ENCODE measurements around the gene DOK6.

DOK6 gene

DNA sequence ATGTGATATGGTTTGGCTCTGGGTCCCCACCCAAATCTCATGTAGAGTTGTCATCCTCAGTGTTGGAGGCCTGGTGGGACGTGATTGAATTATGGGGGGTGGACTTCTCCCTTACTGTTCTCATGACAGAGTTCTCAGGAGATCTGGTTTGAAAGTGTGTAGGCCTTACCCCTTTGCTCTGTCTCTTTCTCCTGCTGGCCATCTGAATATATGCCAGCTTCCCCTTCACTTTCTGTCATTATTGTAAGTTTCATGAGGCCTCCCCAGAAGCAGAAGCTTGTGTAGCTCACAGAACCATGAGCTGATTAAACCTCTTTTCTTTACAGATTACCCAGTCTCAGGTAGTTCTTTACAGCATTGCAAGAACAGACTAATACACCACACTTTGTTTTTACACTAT lies 222.3 kb downstream of the DOK6 start:
- DNase-seq (ENCODE audit: insufficient read length, low spot score) (no peak), FAIRE-seq (no peak)
- no peak for TF ChIP-seq TAF1 (IDR thresholded peaks at IDR 0.05; ENCODE audit: low read depth, low read length)

DNA sequence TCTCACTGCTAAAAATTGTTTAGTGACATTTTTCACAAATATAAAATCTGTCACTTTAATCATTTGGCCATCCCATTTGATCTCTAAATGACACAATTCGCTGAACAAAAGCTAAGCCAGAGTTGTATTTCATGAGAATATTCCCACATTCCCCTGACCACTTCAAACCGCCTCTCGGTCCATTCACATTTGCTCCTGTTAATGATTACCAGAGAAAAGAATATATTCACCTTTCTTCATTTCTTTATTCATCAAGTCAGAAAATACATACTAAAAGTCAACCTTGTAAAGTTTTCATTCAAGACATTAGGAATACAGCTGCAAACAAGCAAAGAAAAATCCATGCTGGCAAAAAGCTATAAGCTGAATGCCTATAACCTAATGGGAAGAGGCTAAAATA lies 225.5 kb downstream of the DOK6 start:
- no peak for FAIRE-seq
- no peak for TF ChIP-seq POLR2A (IDR thresholded peaks at IDR 0.05; ENCODE audit: low read depth, low read length)
- TF ChIP-seq PAX5 (IDR thresholded peaks at IDR 0.05; ENCODE audit: insufficient read depth, low read length, severe bottlenecking): no peak
- no peak for TF ChIP-seq TAF1 (IDR thresholded peaks at IDR 0.05; ENCODE audit: low read depth, low read length)
- no peak for TF ChIP-seq POLR2AphosphoS5 (IDR thresholded peaks at IDR 0.05; ENCODE audit: low read depth, low read length)
- TF ChIP-seq POU2F2 (IDR thresholded peaks at IDR 0.05; ENCODE audit: low read depth, low read length): no peak
- TF ChIP-seq SPI1 (IDR thresholded peaks at IDR 0.05; ENCODE audit: low read depth, low read length): no peak
- DNase-seq (ENCODE audit: insufficient read length, low spot score): no peak

DNA sequence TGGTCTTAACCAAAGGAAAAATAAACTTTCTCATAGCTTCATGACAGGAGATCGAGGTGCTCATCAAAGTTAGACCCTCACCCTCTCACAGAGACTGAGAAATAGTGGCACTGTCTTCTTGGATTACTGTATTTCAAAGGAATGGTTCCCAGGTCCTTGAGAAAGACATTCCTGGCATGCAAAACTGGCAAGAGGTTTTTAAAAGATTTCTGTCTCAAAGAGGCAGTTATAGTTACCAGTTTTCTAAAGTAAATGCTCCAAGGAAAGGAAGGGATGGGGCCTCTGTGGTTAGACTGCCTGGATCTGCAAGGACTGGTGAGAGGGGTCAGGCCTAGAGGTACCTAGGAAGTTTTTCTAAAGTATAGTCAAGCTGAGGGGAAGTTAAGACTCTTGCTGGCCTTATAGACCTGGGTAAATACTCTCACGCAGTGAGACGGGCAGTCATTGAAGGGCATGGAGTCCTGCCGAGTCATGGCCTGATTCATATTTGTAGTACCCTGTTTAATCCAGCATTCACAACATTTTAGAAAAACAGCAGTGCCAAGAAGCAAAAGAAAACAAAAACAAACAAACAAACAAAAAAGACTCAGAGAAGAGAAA lies 226.1 kb downstream of the DOK6 start:
- TF ChIP-seq POLR2A (IDR thresholded peaks at IDR 0.05; ENCODE audit: low read depth, low read length) (no peak), POU2F2 (IDR thresholded peaks at IDR 0.05; ENCODE audit: low read depth, low read length) (no peak), SPI1 (IDR thresholded peaks at IDR 0.05; ENCODE audit: low read depth, low read length) (no peak), POLR2AphosphoS5 (IDR thresholded peaks at IDR 0.05; ENCODE audit: low read depth, low read length) (no peak), TAF1 (IDR thresholded peaks at IDR 0.05; ENCODE audit: low read depth, low read length) (no peak), PAX5 (IDR thresholded peaks at IDR 0.05; ENCODE audit: insufficient read depth, low read length, severe bottlenecking) (no peak)
- no peak for DNase-seq (ENCODE audit: insufficient read length, low spot score)
- FAIRE-seq: no peak

DNA sequence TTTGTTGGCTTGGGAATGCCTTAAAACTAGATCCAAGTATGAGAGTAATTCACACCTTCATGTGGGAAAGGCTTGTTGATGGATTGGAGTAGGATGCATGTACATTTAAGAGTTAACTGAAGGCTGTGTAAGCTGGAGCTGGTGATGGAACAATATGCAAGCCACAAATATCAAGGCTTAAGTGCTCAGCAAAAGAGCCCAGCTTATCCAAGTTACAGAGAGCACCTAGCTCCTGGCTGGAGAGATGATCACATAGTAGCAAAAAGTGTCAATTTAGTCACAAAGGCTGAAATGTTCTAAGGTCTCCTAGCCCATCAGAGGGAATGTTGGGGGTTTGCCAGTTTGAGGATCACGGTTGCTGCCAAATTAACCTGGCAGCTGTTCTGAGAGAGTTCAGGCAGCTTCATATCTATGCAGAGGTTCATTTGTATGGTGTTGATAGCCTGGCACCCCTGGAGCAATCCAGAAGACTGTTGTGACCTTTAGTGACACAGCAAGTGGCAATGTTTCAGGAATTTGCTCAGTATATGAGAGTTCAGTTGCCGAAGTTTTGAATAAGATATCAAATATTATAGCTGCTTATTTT lies 228.2 kb downstream of the DOK6 start:
- DNase-seq (ENCODE audit: insufficient read length, low spot score) (no peak), FAIRE-seq (no peak)
- TF ChIP-seq SPI1 (IDR thresholded peaks at IDR 0.05; ENCODE audit: low read depth, low read length): no peak
- TF ChIP-seq POLR2A (IDR thresholded peaks at IDR 0.05; ENCODE audit: low read depth, low read length): no peak
- no peak for TF ChIP-seq POU2F2 (IDR thresholded peaks at IDR 0.05; ENCODE audit: low read depth, low read length)
- TF ChIP-seq PAX5 (IDR thresholded peaks at IDR 0.05; ENCODE audit: insufficient read depth, low read length, severe bottlenecking): no peak
- no peak for TF ChIP-seq POLR2AphosphoS5 (IDR thresholded peaks at IDR 0.05; ENCODE audit: low read depth, low read length)
- no peak for TF ChIP-seq TAF1 (IDR thresholded peaks at IDR 0.05; ENCODE audit: low read depth, low read length)

DNA sequence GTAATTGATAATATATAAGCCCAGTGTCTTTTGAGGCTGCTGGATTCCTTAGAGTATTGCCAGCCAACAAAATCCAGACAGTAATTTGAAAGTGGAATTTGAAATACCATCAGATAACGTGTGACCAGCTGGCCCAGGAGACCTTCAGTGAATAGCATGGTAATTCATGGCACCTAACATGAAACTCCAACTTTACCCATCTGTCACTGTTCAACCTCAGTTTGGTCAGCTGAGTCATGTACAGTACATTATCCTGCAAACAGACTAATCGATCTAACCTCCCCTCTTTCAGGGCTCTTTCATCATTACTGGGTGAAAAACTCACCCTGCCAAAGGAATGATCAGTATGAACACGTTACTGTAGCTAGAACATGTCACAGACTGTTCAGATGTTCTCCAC lies 230.6 kb downstream of the DOK6 start:
- no peak for TF ChIP-seq POLR2A (IDR thresholded peaks at IDR 0.05; ENCODE audit: low read depth, low read length)
- TF ChIP-seq POU2F2 (IDR thresholded peaks at IDR 0.05; ENCODE audit: low read depth, low read length): no peak
- no peak for TF ChIP-seq SPI1 (IDR thresholded peaks at IDR 0.05; ENCODE audit: low read depth, low read length)
- TF ChIP-seq TAF1 (IDR thresholded peaks at IDR 0.05; ENCODE audit: low read depth, low read length): no peak
- TF ChIP-seq POLR2AphosphoS5 (IDR thresholded peaks at IDR 0.05; ENCODE audit: low read depth, low read length): no peak
- TF ChIP-seq PAX5 (IDR thresholded peaks at IDR 0.05; ENCODE audit: insufficient read depth, low read length, severe bottlenecking): no peak
- peak; percentile 65 for FAIRE-seq
- no peak for DNase-seq (ENCODE audit: insufficient read length, low spot score)

- no peak for TF ChIP-seq TAF1 (IDR thresholded peaks at IDR 0.05; ENCODE audit: low read depth, low read length)
- no peak for TF ChIP-seq POU2F2 (IDR thresholded peaks at IDR 0.05; ENCODE audit: low read depth, low read length)
- no peak for TF ChIP-seq POLR2A (IDR thresholded peaks at IDR 0.05; ENCODE audit: low read depth, low read length)
- TF ChIP-seq SPI1 (IDR thresholded peaks at IDR 0.05; ENCODE audit: low read depth, low read length): no peak
- TF ChIP-seq POLR2AphosphoS5 (IDR thresholded peaks at IDR 0.05; ENCODE audit: low read depth, low read length): no peak
- no peak for TF ChIP-seq PAX5 (IDR thresholded peaks at IDR 0.05; ENCODE audit: insufficient read depth, low read length, severe bottlenecking)
- DNase-seq (ENCODE audit: insufficient read length, low spot score): no peak
- no peak for FAIRE-seq
Measured at GRCh38 chr18:69635482-69635881, 234.8 kb downstream of the DOK6 start.

- TF ChIP-seq TAF1 (IDR thresholded peaks at IDR 0.05; ENCODE audit: low read depth, low read length) (no peak), SPI1 (IDR thresholded peaks at IDR 0.05; ENCODE audit: low read depth, low read length) (no peak), PAX5 (IDR thresholded peaks at IDR 0.05; ENCODE audit: insufficient read depth, low read length, severe bottlenecking) (no peak), POLR2A (IDR thresholded peaks at IDR 0.05; ENCODE audit: low read depth, low read length) (no peak), POLR2AphosphoS5 (IDR thresholded peaks at IDR 0.05; ENCODE audit: low read depth, low read length) (no peak), POU2F2 (IDR thresholded peaks at IDR 0.05; ENCODE audit: low read depth, low read length) (no peak)
- no peak for DNase-seq (ENCODE audit: insufficient read length, low spot score)
Measured at GRCh38 chr18:69636529-69637301, 236.0 kb downstream of the DOK6 start.

GRCh38 chr18:69638056-69638455 lies 237.4 kb downstream of the DOK6 start:
- FAIRE-seq: no peak
- TF ChIP-seq POU2F2 (IDR thresholded peaks at IDR 0.05; ENCODE audit: low read depth, low read length) (no peak), SPI1 (IDR thresholded peaks at IDR 0.05; ENCODE audit: low read depth, low read length) (no peak), POLR2A (IDR thresholded peaks at IDR 0.05; ENCODE audit: low read depth, low read length) (no peak), TAF1 (IDR thresholded peaks at IDR 0.05; ENCODE audit: low read depth, low read length) (no peak)
- no peak for DNase-seq (ENCODE audit: insufficient read length, low spot score)

More at GRCh38 chr18:69636529-69637301, 236.0 kb downstream of the DOK6 start:
- FAIRE-seq: no peak

DNA sequence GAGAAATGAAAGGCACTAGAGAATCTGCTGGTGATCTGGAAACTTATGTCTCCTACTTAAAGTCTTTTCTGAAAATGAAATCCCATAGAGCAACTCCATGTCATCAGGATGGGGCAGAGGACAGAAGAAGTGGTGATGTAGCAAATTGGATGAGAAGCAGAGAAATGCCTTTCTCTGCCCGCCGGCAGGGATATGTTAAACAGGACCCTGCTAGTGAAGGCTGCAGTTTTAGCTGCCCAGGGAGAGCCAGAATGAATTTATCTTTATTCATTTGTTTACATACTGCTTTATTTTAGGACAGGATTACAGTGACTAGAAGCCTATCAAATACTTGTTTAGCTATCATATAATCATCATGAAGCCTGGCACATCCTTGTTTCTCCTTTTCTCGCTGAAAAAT lies 247.0 kb downstream of the DOK6 start:
- FAIRE-seq: no peak

More for the DNA sequence above, 247.0 kb downstream of the DOK6 start:
- no peak for DNase-seq (ENCODE audit: insufficient read length, low spot score)
- TF ChIP-seq PAX5 (IDR thresholded peaks at IDR 0.05; ENCODE audit: insufficient read depth, low read length, severe bottlenecking): no peak
- TF ChIP-seq TAF1 (IDR thresholded peaks at IDR 0.05; ENCODE audit: low read depth, low read length): no peak
- no peak for TF ChIP-seq POLR2AphosphoS5 (IDR thresholded peaks at IDR 0.05; ENCODE audit: low read depth, low read length)
- no peak for TF ChIP-seq POU2F2 (IDR thresholded peaks at IDR 0.05; ENCODE audit: low read depth, low read length)
- no peak for TF ChIP-seq SPI1 (IDR thresholded peaks at IDR 0.05; ENCODE audit: low read depth, low read length)
- TF ChIP-seq POLR2A (IDR thresholded peaks at IDR 0.05; ENCODE audit: low read depth, low read length): no peak

All from GM12891 (cell line).